ENCODE data around the gene IMPG1. TPM values are rescaled to one million over a fixed set of nuclear protein-coding genes. Genes with fewer than 3 reads are reported as not detected.

Gene IMPG1, protein sequence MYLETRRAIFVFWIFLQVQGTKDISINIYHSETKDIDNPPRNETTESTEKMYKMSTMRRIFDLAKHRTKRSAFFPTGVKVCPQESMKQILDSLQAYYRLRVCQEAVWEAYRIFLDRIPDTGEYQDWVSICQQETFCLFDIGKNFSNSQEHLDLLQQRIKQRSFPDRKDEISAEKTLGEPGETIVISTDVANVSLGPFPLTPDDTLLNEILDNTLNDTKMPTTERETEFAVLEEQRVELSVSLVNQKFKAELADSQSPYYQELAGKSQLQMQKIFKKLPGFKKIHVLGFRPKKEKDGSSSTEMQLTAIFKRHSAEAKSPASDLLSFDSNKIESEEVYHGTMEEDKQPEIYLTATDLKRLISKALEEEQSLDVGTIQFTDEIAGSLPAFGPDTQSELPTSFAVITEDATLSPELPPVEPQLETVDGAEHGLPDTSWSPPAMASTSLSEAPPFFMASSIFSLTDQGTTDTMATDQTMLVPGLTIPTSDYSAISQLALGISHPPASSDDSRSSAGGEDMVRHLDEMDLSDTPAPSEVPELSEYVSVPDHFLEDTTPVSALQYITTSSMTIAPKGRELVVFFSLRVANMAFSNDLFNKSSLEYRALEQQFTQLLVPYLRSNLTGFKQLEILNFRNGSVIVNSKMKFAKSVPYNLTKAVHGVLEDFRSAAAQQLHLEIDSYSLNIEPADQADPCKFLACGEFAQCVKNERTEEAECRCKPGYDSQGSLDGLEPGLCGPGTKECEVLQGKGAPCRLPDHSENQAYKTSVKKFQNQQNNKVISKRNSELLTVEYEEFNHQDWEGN
- not detected for total RNA-seq (2013)
- polyA plus RNA-seq (not detected), polyA minus RNA-seq (not detected in 2 replicates), total RNA-seq (0 to 1.8 (median 0) reads per million in 11 experiments)

DNA sequence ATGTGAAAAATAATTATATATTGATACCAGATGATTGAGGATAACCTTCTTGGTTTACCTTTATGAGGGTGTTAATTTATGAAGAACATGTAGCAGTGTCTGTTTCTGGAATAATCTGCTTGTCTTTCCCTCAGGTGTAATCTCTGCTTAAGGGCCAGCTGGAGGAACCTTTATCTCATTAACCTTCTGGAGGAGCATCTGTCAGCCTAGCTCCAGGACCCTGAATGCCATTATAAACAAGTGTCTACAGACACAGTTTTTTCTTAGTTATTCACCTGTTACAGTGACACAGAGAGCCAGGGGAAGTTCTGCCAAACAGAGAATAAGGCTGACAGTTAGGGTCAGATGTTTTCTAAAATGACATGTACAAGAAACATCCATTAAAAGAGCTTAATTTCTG is at the start of gene IMPG1:
Gene IMPG1 (minus strand): TSS at position 101 of the 400 bp plus-strand sequence. CDS start 174 bp downstream, outside the sequence.
- Histone ChIP-seq H3K36me3 (replicated peaks in 1 of 2; ENCODE audit: control insufficient read depth in 1 of 2, insufficient read depth in 2 of 2, low read length in 2 of 2) (no peaks in the 10 kb centered on the region), H3K4me3 (replicated peaks in 1 of 3; ENCODE audit: low read depth in 2 of 3, low read length in 3 of 3) (no peak within 1 kb of the TSS), H2AFZ (ENCODE audit: insufficient read depth, low read depth, low read length, poor library complexity, severe bottlenecking) (no peak within 1 kb of the TSS), H4K20me1 (ENCODE audit: insufficient read depth, low read length) (no peaks in the 10 kb centered on the region), H3K4me2 (replicated peaks; ENCODE audit: extremely low read depth, low read length, poor library complexity, severe bottlenecking) (no peak within 1 kb of the TSS), H3K4me1 (ENCODE audit: control insufficient read depth in 1 of 2, insufficient read depth in 2 of 2, low read length in 2 of 2) (no peaks in the 10 kb centered on the region), H3K27ac (ENCODE audit: low read depth in 1 of 2, low read length in 2 of 2) (no peak within 1 kb of the TSS), H3K79me2 (ENCODE audit: insufficient read depth, low read length) (no peaks in the 10 kb centered on the region), H3K9me3 (replicated peaks in 1 of 2; ENCODE audit: control insufficient read depth in 1 of 2, insufficient read depth in 1 of 2, low read length in 2 of 2) (peaks cover 0 to 5% of the 10 kb centered on the region in 2 donors), H3K9ac (ENCODE audit: insufficient read depth, low read length, poor library complexity, severe bottlenecking) (no peak within 1 kb of the TSS), H3K27me3 (ENCODE audit: control insufficient read depth in 2 of 2, insufficient read depth in 2 of 2, low read length in 2 of 2) (no peaks in the 10 kb centered on the region)
- no peak for DNase-seq
- H3K4me1 Mint-ChIP-seq: no peaks in the 10 kb centered on the region
- TF ChIP-seq, protein P1, sequence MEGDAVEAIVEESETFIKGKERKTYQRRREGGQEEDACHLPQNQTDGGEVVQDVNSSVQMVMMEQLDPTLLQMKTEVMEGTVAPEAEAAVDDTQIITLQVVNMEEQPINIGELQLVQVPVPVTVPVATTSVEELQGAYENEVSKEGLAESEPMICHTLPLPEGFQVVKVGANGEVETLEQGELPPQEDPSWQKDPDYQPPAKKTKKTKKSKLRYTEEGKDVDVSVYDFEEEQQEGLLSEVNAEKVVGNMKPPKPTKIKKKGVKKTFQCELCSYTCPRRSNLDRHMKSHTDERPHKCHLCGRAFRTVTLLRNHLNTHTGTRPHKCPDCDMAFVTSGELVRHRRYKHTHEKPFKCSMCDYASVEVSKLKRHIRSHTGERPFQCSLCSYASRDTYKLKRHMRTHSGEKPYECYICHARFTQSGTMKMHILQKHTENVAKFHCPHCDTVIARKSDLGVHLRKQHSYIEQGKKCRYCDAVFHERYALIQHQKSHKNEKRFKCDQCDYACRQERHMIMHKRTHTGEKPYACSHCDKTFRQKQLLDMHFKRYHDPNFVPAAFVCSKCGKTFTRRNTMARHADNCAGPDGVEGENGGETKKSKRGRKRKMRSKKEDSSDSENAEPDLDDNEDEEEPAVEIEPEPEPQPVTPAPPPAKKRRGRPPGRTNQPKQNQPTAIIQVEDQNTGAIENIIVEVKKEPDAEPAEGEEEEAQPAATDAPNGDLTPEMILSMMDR (IDR thresholded peaks at IDR 0.05): no peak
- H3K9me3 Mint-ChIP-seq: peaks cover 0 to 8% (median 4%) of the 10 kb centered on the region in 7 donors
- H3K27me3 Mint-ChIP-seq (ENCODE audit: low read depth in 3 of 3): peaks cover 0 to 2% (median 0%) of the 10 kb centered on the region in 3 donors
- no peak within 1 kb of the TSS for H3K4me3 Mint-ChIP-seq
- H3K27ac Mint-ChIP-seq: no peak within 1 kb of the TSS
- intact Hi-C loops (cut with micrococcal nuclease): no loop called here
- no peaks in the 10 kb centered on the region for H3K36me3 Mint-ChIP-seq

DNA sequence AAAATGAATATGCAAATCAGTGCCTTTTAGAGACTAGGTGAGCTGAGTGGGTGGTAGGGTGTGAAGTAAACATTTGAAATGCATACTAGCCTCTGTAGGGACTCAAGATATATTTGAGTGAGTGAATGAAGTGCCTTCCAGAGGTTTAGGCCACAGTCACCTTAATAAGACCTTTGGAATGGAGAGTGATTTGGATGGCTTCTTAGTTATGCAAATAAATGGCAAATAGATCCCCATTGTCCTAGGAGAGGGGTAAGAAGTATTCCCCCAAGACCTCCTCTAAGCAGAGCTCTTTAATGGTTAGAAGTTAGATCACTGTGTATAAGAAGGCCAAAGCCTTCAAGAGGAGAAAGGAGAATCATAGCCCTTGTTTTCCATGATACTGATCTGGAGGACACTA is 47.8 kb upstream of the IMPG1 start:
- H3K9me3 Mint-ChIP-seq: peaks cover 10 to 30% (median 16%) of the 10 kb centered on the region in 7 donors

More for the DNA sequence above, 47.8 kb upstream of the IMPG1 start:
- no peaks in the 10 kb centered on the region for H3K4me1 Mint-ChIP-seq
- peak overlapping the region in 1 of 7 donors; percentile 27 for H3K27ac Mint-ChIP-seq
- Histone ChIP-seq H3K4me3 (replicated peaks in 1 of 3; ENCODE audit: low read depth in 2 of 3, low read length in 3 of 3) (no peak overlapping the region), H3K9ac (ENCODE audit: insufficient read depth, low read length, poor library complexity, severe bottlenecking) (no peak overlapping the region), H3K4me1 (ENCODE audit: control insufficient read depth in 1 of 2, insufficient read depth in 2 of 2, low read length in 2 of 2) (no peaks in the 10 kb centered on the region), H3K9me3 (replicated peaks in 1 of 2; ENCODE audit: control insufficient read depth in 1 of 2, insufficient read depth in 1 of 2, low read length in 2 of 2) (peaks cover 16 to 21% of the 10 kb centered on the region in 2 donors), H3K36me3 (replicated peaks in 1 of 2; ENCODE audit: control insufficient read depth in 1 of 2, insufficient read depth in 2 of 2, low read length in 2 of 2) (no peaks in the 10 kb centered on the region), H3K79me2 (ENCODE audit: insufficient read depth, low read length) (no peaks in the 10 kb centered on the region), H3K27ac (ENCODE audit: low read depth in 1 of 2, low read length in 2 of 2) (no peak overlapping the region), H4K20me1 (ENCODE audit: insufficient read depth, low read length) (no peaks in the 10 kb centered on the region), H3K4me2 (replicated peaks; ENCODE audit: extremely low read depth, low read length, poor library complexity, severe bottlenecking) (no peak overlapping the region), H2AFZ (ENCODE audit: insufficient read depth, low read depth, low read length, poor library complexity, severe bottlenecking) (no peak overlapping the region), H3K27me3 (ENCODE audit: control insufficient read depth in 2 of 2, insufficient read depth in 2 of 2, low read length in 2 of 2) (no peaks in the 10 kb centered on the region)
- H3K27me3 Mint-ChIP-seq (ENCODE audit: low read depth in 3 of 3): no peaks in the 10 kb centered on the region
- no peak overlapping the region for H3K4me3 Mint-ChIP-seq
- DNase-seq: no peak
- H3K36me3 Mint-ChIP-seq: no peaks in the 10 kb centered on the region
- TF ChIP-seq, protein P1 (IDR thresholded peaks at IDR 0.05): no peak
- intact Hi-C loops (cut with micrococcal nuclease): no loop called here
